ENCODE data around the gene KIDINS220. TPM values are rescaled to one million over a fixed set of nuclear protein-coding genes. Genes with fewer than 3 reads are reported as not detected.

The KIDINS220 gene
- total RNA-seq, 6 experiments from 2014 or later: 17.0 to 24.8 (median 21.5) TPM

DNA sequence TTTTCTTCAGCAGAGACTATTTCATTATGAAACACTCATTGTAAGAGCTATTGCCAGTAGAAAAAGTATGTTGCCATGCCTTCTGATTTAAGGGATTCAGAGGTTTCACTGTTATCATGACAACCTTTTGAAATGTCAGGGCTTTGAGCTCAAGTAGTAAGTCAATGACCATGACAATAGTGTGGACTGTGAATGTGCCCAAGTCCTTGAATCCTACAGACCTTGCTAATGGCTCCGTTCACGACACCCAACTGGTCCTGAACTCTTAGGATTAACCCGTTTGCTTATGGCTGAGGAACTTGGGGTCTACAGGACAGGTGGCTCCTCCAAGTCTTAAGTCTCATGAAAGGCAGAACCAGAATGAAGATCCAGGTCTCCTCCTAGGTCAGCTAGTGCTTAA is 17.6 kb upstream of the KIDINS220 start:
- Histone ChIP-seq H3K27ac (no peak overlapping the region), H3K27me3 (no peaks in the 10 kb centered on the region), H3K4me1 (no peaks in the 10 kb centered on the region), H3K36me3 (no peaks in the 10 kb centered on the region), H3K4me3 (no peak overlapping the region), H3K9me3 (no peaks in the 10 kb centered on the region)
- TF ChIP-seq POLR2A (IDR thresholded peaks at IDR 0.05): no peak
- no peak for TF ChIP-seq CTCF (IDR thresholded peaks at IDR 0.05)
- intact Hi-C loops (cut with DNase I): no loop called here
- WGBS (ENCODE audit: insufficient coverage, low coverage, low lambda C conversion rate, missing lambda C conversion rate): 44% methylated on average over 1 of the region's 3 CpGs
- DNase-seq (no peak), ATAC-seq (no peak)

DNA sequence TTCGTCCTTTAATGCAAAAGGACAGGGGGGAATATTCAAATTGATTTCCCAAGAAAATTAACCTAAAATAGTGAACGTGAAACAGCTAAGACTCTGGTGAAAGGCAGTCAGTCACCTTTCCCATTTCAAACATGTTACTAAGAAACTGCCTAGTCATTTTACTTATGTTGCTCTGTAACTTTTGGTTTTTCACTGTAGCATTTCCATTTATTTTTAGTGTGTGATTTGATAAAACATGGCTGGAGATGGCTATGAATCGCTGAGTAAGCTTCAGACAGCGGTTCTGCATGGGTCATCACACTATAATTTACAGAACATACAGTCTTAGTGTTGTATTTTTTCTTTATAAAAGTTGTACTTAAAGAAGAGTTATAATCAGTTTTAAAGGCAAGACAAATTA is 16.0 kb upstream of the KIDINS220 start:
- DNase-seq (no peak), ATAC-seq (no peak)
- no peaks in the 10 kb centered on the region for H3K4me1 ChIP-seq
- H3K9me3 ChIP-seq: no peaks in the 10 kb centered on the region
- intact Hi-C loops (cut with DNase I): no loop called here
- WGBS (ENCODE audit: insufficient coverage, low coverage, low lambda C conversion rate, missing lambda C conversion rate): 76% methylated on average over 4 of the region's 4 CpGs
- no peaks in the 10 kb centered on the region for H3K27me3 ChIP-seq
- H3K27ac ChIP-seq: no peak overlapping the region
- H3K4me3 ChIP-seq: no peak overlapping the region
- no peak for TF ChIP-seq POLR2A (IDR thresholded peaks at IDR 0.05)
- TF ChIP-seq CTCF (IDR thresholded peaks at IDR 0.05): no peak
- H3K36me3 ChIP-seq: no peaks in the 10 kb centered on the region

DNA sequence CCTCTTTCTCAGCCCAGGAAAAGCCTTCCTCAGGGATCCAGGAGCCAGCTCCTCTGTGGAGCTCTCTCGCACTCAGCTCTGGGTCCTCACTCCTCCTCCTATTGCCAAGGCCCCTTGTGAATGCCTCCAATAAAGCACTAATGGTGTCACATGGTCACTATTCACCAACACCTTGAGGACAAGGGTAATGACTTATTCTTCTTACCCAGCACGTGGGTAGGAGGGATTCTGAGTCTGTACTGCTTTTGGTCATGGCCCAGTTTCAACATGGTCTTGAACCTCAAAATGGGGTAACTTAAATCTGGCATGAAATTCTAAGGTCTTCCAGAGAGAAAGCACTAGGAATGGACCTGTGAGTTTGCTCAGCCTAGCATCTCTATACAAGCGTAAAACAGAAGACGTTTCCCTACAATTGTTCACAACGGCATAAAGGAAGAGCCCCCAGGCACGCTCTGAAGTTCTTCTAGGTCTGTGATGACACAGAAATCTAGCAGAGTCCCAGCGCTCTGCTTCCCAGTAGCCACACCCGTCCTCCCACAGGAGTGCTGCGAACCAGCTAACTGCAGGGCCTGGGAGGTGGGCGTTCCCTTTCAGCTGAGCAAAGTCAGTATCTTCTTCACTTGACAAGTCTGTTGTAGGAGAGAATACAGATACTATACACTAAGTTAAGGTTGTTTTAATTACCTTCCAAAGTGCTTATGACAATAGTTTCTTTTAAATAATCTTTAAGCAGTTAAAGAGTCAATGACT is 14.6 kb upstream of the KIDINS220 start:
- 73% methylated on average over 9 of the region's 10 CpGs for WGBS (ENCODE audit: insufficient coverage, low coverage, low lambda C conversion rate, missing lambda C conversion rate)
- Histone ChIP-seq H3K27me3 (no peaks in the 10 kb centered on the region), H3K9me3 (no peaks in the 10 kb centered on the region), H3K36me3 (no peaks in the 10 kb centered on the region), H3K4me1 (no peaks in the 10 kb centered on the region), H3K4me3 (no peak overlapping the region), H3K27ac (no peak overlapping the region)
- TF ChIP-seq CTCF (IDR thresholded peaks at IDR 0.05): no peak
- no peak for TF ChIP-seq POLR2A (IDR thresholded peaks at IDR 0.05)
- ATAC-seq (no peak), DNase-seq (no peak)
- intact Hi-C loops (cut with DNase I): no loop called here

- WGBS (ENCODE audit: insufficient coverage, low coverage, low lambda C conversion rate, missing lambda C conversion rate): 78% methylated on average over 7 of the region's 8 CpGs
Measured at GRCh38 chr2:8850845-8851487, 13.6 kb upstream of the KIDINS220 start.

More at GRCh38 chr2:8850845-8851487, 13.6 kb upstream of the KIDINS220 start:
- no peaks in the 10 kb centered on the region for H3K36me3 ChIP-seq
- DNase-seq (no peak), ATAC-seq (no peak)
- no peaks in the 10 kb centered on the region for H3K9me3 ChIP-seq
- TF ChIP-seq POLR2A (IDR thresholded peaks at IDR 0.05) (no peak), CTCF (IDR thresholded peaks at IDR 0.05) (no peak)
- intact Hi-C loops (cut with DNase I): no loop called here
- no peaks in the 10 kb centered on the region for H3K4me1 ChIP-seq
- H3K27ac ChIP-seq: no peak overlapping the region
- no peaks in the 10 kb centered on the region for H3K27me3 ChIP-seq
- H3K4me3 ChIP-seq: no peak overlapping the region

All from right lobe of liver (tissue), 6 donors.